NCI-H748 treated with DMSO at 0.1 percent for 48 hours (cell line): ENCODE results near the gene POU4F3.
"Not testable (repeated sequence)": the region's sequence is repeated elsewhere in the genome, so short reads cannot be mapped to it uniquely, and the experiment has no call there.

Experiments used
- DNase-seq: peaks from one replicate; lab custom pipeline; 2025; lab: John Stamatoyannopoulos, UW

The POU4F3 gene

GRCh38 chr5:146338774-146339714, at the start of gene POU4F3:
TSS of gene POU4F3 (plus strand) at chr5:146338839. CDS start at chr5:146339113, 274 bp downstream.
- no peak for DNase-seq

GRCh38 chr5:146290318-146290717, 48.3 kb upstream of the POU4F3 start:
- DNase-seq: no peak

GRCh38 chr5:146291421-146292074, 47.1 kb upstream of the POU4F3 start:
- peak; percentile 47 for DNase-seq

GRCh38 chr5:146296245-146296644, 42.4 kb upstream of the POU4F3 start:
- DNase-seq: no peak

DNA sequence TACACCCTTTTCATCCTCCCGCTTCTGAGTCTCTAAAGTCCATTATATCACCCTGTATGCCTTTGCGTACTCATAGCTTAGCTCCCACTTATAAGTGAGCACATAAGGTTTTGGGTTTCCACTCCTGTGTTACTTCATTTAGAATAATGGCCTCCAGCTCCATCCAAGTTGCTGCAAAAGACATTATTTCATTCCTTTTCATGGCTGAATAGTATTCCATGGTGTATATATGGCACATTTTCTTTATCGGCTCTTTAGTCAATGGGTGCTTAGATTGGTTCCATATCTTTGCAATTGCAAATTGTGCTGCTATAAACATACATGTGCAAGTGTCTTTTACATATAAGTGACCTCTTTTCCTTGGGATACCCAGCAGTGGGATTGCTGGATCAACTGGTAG, 39.7 kb upstream of the POU4F3 start:
- not testable (repeated sequence) for DNase-seq

GRCh38 chr5:146301626-146302025, 37.0 kb upstream of the POU4F3 start:
- DNase-seq: no peak

- no peak for DNase-seq
These were observed 36.2 kb upstream of the POU4F3 start for GRCh38 chr5:146302406-146302805.

DNA sequence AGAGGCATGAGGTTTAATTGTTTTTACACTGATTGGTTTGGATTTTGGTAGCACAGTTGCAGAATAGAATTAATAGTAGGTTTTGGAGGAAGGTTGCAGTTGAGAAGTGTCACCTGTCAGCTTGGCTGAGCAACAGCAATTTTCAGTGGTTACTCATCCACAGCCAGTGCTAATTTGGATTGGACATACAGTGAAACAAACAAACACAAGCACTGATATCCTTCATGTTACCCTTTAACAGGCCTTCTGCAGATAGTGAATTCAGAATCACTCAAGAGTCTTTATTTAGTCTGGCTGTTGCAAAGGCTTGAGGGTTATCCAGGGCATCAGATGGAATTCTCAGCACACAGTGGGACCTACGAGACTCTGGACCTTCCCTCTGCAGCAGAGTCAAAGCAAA, 31.8 kb upstream of the POU4F3 start:
- DNase-seq: no peak

DNA sequence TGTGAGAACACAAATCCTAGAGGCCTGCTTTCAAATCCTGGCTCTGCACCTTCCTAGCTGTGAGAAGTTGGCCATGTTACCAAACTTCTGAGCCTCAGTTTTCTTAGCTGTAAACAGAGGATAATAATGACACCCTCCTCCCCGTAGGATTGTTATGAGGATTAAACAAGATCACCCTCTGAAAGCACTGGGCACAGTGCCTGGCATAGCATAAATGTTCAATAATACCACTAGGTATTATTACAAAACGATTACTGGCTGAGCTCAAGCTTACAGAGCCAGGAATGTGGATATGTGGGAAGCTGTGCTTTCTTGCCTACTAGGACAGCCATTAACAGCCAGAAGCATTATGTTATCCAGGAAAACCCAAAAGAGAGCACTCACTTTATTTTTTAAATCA, 30.8 kb upstream of the POU4F3 start:
- DNase-seq: no peak

DNA sequence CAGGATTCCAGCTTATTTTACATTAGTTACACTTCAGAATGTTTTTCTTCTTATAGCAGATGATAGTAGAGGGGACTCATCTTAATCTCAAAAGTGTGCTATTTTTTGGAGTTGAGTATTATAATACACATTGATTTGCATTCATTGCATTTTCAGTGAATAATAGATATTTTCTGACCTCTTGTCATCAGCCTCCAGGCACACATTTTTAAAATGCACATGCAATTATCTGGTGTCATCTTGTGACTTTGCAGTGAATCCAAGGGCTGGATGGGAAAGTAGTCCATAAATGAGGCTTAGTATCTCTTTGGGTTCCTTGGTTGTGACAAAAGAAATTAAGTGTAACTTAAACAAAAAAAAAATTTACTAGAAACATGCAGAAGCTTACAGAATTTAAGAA, 28.1 kb upstream of the POU4F3 start:
- DNase-seq: no peak

DNA sequence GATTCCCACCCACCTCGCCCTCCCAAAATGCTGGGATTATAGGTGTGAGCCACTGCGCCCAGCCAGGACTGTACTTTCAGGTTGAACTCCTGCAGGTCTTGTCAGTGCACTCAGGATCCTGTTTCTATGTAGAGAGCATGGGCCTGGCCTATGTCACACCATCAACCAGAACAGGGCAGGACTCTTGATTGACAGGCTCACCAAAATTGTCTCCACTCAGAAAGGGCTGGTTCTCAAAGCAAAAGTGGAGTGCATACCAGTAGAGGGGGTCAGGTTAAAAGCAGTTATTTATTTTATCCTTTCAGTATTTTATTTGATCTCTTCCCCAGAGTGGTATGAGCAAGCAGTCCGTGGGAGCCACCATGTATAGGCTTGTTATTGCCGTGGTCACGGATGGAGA, 27.4 kb upstream of the POU4F3 start:
- no peak for DNase-seq

DNA sequence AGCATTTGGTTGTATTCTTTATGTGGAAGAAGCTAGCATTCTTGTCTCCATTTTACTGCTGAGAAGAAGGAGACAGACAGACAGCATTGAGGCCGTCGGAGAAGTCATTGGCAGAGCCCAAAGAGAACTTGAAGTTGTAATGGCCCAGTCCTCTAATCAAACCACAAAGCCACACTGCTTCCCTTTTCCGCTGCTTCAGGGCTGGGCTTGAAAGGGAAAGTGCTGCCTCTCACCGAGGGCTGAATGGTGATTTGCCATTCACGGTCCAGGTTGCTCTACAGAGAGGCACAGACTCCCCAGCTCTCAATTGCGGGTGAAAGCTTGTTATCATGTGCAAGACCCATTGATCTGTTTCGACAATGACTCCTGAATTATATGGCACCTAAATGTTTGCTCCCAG, 25.6 kb upstream of the POU4F3 start:
- no peak for DNase-seq

DNA sequence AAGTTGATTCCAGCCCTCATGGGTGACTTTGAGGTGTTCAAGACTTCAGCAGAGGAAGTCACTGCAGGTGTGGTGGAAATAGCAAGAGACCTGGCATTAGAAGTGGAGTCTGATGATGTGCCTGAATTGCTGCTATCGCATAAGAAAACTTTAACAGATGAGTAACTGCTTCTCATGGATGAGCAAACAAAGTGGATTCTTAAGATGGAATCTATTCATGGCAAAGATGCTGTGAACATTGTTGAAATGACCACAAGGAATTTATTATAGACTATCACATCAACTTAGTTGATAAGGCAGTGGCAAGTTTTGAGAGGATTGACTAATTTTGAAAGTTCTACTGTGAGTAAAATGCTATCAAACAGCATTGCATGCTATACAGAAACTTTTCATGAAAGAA, 17.1 kb upstream of the POU4F3 start:
- DNase-seq: no peak

DNA sequence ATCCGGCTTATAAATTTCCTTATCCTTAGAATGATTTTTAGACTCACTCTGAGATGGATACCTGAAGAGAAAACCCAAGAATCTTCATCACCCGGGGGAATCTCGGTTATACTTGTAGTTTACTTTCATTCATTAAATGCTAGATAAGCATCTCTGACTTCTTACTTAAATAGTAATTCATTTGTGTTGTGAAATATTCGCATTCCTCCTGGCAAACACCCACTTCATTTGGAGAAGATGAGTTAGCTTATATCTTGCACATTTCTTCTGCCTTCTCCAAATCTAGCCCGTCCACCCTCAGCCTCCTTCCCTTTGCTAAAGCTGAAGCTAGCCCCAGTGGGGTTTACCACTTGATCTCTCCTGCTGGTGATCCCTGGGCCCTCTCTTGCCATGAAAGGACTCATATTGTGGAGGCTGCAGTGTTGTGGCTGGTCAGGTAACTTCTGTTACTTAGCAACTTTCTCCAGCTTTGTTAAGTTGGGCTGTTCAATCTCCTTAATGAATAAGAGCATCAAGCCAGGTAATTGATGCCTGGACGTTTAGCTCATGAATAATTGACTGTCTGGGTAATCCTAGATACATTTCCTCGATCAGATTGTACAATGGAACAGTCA, 11.3 kb upstream of the POU4F3 start:
- DNase-seq: no peak

- no peak for DNase-seq
These were observed 10.7 kb upstream of the POU4F3 start for GRCh38 chr5:146327989-146328388.

DNA sequence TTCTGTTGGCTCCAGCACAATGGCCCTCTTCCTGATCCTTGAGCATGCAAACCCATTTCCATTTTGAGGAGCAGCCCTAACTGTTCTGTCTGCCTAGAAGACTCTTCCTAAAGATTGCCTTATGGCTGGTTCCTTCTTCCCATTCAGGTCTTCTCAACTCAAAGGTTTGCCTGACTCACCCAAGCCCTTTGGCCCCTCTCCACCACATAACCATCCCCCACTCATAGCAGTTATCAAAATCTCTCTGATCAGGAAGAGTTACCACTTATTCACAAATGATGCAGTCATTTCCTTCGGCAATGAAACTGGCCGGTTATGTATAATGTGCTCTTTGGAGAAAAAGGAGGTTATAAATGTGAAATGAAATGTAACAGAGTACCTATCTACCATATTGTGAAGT, 8.9 kb upstream of the POU4F3 start:
- DNase-seq: no peak

- DNase-seq: no peak
These were observed 7.2 kb upstream of the POU4F3 start for GRCh38 chr5:146331423-146331822.

- DNase-seq: no peak
These were observed 4.5 kb upstream of the POU4F3 start for GRCh38 chr5:146334074-146334533.

DNA sequence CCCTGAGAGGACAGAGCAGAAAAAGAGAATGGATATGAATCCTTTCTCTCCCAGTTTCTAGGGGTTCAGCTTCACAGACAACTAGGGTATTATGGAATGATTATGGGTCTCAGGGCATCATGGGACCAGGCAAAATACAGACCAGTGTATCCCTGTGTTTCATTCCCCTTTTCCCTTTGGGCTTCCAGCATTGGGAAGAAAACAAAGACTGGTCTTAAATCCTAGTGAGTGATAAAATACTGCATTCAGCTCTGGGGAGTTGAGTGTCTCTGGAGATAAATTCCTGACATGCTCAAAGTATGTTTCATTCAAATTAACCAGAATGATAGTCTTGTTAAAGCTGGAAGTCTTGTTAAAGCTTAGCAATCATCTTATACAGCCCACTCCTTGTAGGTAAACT, 2.4 kb upstream of the POU4F3 start:
- DNase-seq: no peak

GRCh38 chr5:146337264-146337904, 1.3 kb upstream of the POU4F3 start:
- DNase-seq: no peak

DNA sequence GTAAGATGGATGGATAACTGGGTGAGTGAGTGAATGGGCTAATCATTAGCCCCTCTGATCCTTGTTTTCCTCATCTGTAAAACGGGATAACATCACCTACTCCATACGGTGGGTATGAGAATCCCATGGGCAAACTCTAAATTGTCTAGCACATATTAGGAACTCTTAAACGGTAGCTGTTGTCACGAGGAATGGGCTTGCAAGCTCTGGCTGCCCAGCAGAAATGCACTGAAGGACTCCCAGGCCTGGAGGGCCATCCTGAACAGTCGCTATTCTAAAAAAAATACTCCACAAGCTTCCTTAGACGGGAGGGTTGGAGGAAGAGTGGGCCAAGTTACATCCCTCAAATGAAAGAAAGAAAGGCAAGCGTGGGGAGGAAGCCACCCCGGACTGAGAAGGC, 711 bp upstream of the POU4F3 start:
- no peak for DNase-seq

DNA sequence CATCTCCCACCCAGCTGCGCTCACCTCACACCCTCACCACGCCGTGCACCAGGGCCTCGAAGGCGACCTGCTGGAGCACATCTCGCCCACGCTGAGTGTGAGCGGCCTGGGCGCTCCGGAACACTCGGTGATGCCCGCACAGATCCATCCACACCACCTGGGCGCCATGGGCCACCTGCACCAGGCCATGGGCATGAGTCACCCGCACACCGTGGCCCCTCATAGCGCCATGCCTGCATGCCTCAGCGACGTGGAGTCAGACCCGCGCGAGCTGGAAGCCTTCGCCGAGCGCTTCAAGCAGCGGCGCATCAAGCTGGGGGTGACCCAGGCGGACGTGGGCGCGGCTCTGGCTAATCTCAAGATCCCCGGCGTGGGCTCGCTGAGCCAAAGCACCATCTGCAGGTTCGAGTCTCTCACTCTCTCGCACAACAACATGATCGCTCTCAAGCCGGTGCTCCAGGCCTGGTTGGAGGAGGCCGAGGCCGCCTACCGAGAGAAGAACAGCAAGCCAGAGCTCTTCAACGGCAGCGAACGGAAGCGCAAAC, 1.1 kb downstream of the POU4F3 start:
- no peak for DNase-seq
